Endothelial cell of umbilical vein (primary cell): Measurements from ENCODE around the gene SLC4A4. TPM values are rescaled to one million over a fixed set of nuclear protein-coding genes. Genes with fewer than 3 reads are reported as not detected.

ENCODE experiments used
- BruUV-seq: library from RNA; stranded (reverse); fragments of 400-500 nt; replicated peaks from 2 replicates; lab custom pipeline; 2021; lab: Mats Ljungman, UMichigan
- CTCF ChIA-PET: fragments of 300-600, 350-600 bp; sonication (Branson Sonifier 250); formaldehyde crosslinking; loops from one replicate; lab custom pipeline; 2021; ENCODE audit warnings: antibody characterized with exemption, inconsistent platforms; lab: Charles Lee
- POLR2A ChIA-PET: fragments of 300-600, 350-600 bp; sonication (Branson Sonifier 250); formaldehyde crosslinking; loops from one replicate; lab custom pipeline; 2021; ENCODE audit warnings: antibody characterized with exemption, inconsistent platforms; lab: Charles Lee
- DNase-seq: peaks from one replicate; pipeline ENCODE4 v3.0.0-alpha.2; 2011; ENCODE audit warnings: low read depth, low spot score
- FAIRE-seq: peaks from 2 replicates; lab custom pipeline; 2011; peaks lifted over from hg19 to GRCh38; lab: Jason Lieb, UNC
- H2AFZ ChIP-seq: 2 replicates; pipeline ENCODE4 v1.6.0; 2012; ENCODE audit warnings: low read depth, low read length, control low read depth, inconsistent platforms
- H3K27ac ChIP-seq: 2 replicates; pipeline ENCODE4 v1.5.1; 2011; ENCODE audit warnings: low read depth, mild to moderate bottlenecking, control low read depth, low read length, moderate library complexity; ENCODE audit not compliant: insufficient read depth
- H3K27me3 ChIP-seq, 2 experiments: 2 replicates each; pipeline versions ENCODE4 v1.6.0 to v1.6.1; 2011; ENCODE audit warnings: low read length in 2 of 2, mixed read lengths in 1 of 2; ENCODE audit not compliant: control insufficient read depth in 2 of 2, insufficient read depth in 2 of 2
- H3K36me3 ChIP-seq, 2 experiments: 2 replicates in 1 of 2; 3 replicates in 1 of 2; pipeline ENCODE4 v1.5.1; 2011; ENCODE audit warnings: low read length in 2 of 2, mild to moderate bottlenecking in 1 of 2, moderate library complexity in 1 of 2; ENCODE audit not compliant: control insufficient read depth in 2 of 2, insufficient read depth in 2 of 2; ENCODE audit errors: extremely low read depth in 1 of 2
- H3K4me1 ChIP-seq: 3 replicates; pipeline ENCODE4 v1.5.1; 2011; ENCODE audit warnings: mild to moderate bottlenecking, low read length; ENCODE audit not compliant: control insufficient read depth, insufficient read depth; ENCODE audit errors: extremely low read depth
- H3K4me2 ChIP-seq: 2 replicates; pipeline ENCODE4 v1.6.1; 2011; ENCODE audit warnings: low read length, control low read depth, mixed read lengths; ENCODE audit not compliant: insufficient read depth
- H3K4me3 ChIP-seq, 3 experiments: fragments of 200-600 bp in 1 of 3; sonication (generic), shearing (Covaris generic) in 1 of 3; replicated peaks in 1 of 3; 2 replicates each; pipeline ENCODE4 v1.5.1; 2011 to 2016; ENCODE audit warnings: control low read depth in 3 of 3, low read length in 3 of 3, mild to moderate bottlenecking in 2 of 3, inconsistent platforms in 1 of 3, low read depth in 1 of 3, moderate library complexity in 1 of 3; ENCODE audit not compliant: insufficient read depth in 1 of 3
- H3K79me2 ChIP-seq: 2 replicates; pipeline ENCODE4 v1.6.0; 2012; ENCODE audit warnings: low read length, inconsistent platforms; ENCODE audit not compliant: control insufficient read depth, insufficient read depth
- H3K9ac ChIP-seq: replicated peaks from 2 replicates; pipeline ENCODE3; 2011; ENCODE audit warnings: low read length, control low read depth; ENCODE audit not compliant: insufficient read depth; ENCODE audit errors: extremely low read depth
- H3K9me1 ChIP-seq: replicated peaks from 3 replicates; pipeline ENCODE4 v1.6.0; 2011; ENCODE audit warnings: mild to moderate bottlenecking, low read length; ENCODE audit not compliant: control insufficient read depth, insufficient read depth; ENCODE audit errors: extremely low read depth
- H3K9me3 ChIP-seq: replicated peaks from 2 replicates; pipeline ENCODE4 v1.5.1; 2012; ENCODE audit warnings: low read length, inconsistent platforms; ENCODE audit not compliant: control insufficient read depth, insufficient read depth
- H4K20me1 ChIP-seq: replicated peaks from 2 replicates; pipeline ENCODE3; 2011; ENCODE audit warnings: mild to moderate bottlenecking, low read length; ENCODE audit not compliant: control insufficient read depth, insufficient read depth; ENCODE audit errors: extremely low read depth
- CTCF ChIP-seq, 2 donors: IDR thresholded peaks; 1 replicate in 1 of 2; 2 replicates in 1 of 2; pipeline ENCODE4 v1.5.1; 2011; ENCODE audit warnings: low read length in 2 of 2, mild to moderate bottlenecking in 2 of 2, moderate library complexity in 2 of 2, control low read depth in 1 of 2, inconsistent platforms in 1 of 2, low read depth in 1 of 2; ENCODE audit not compliant: insufficient read depth in 1 of 2; ENCODE audit errors: extremely low read depth in 1 of 2
- JUN ChIP-seq: IDR thresholded peaks from 2 replicates; pipeline ENCODE4 v1.6.1; 2011; ENCODE audit warnings: borderline replicate concordance, low read depth; ENCODE audit not compliant: insufficient read length, insufficient read depth
- MAX ChIP-seq: IDR thresholded peaks from 2 replicates; pipeline ENCODE4 v1.6.1; 2011; ENCODE audit not compliant: insufficient read depth, insufficient read length
- MYC ChIP-seq: IDR thresholded peaks from one replicate; pipeline ENCODE4 v1.6.1; 2011; ENCODE audit warnings: mild to moderate bottlenecking, low read depth, low read length
- dilution Hi-C: fragments of 300-500 bp; cut with MboI; formaldehyde crosslinking; loops from one replicate; pipeline ENCODE4 v1.15.0; 2019; ENCODE audit warnings: low sequenced_read_pairs; ENCODE audit not compliant: extremely low pct_ligation_motif_present
- intact Hi-C: fragments of 100-400 bp; cut with micrococcal nuclease; formaldehyde crosslinking; loops from one replicate; pipeline ENCODE4 v1.10.0; 2022
- polyA plus RNA-seq, 4 experiments: library from polyadenylated mRNA; depleted of rRNA in 3 of 4; stranded (reverse) in 3 of 4; unstranded in 1 of 4; fragments of >200 nt; gene quantifications; 2 replicates each; pipeline versions ENCODE4 v1.2.1 to v1.2.3, GENCODE V29; 2011 to 2012; ENCODE audit warnings: missing spikeins in 1 of 4
- total RNA-seq: library from RNA; stranded (reverse); gene quantifications from 2 replicates; pipeline ENCODE4 v1.2.3, GENCODE V29; 2021

Gene SLC4A4
- total and polyA plus RNA-seq, 2 donors (not counting 3 experiments of a cell fraction or from before 2014, with no cell fraction given), result not detected

DNA sequence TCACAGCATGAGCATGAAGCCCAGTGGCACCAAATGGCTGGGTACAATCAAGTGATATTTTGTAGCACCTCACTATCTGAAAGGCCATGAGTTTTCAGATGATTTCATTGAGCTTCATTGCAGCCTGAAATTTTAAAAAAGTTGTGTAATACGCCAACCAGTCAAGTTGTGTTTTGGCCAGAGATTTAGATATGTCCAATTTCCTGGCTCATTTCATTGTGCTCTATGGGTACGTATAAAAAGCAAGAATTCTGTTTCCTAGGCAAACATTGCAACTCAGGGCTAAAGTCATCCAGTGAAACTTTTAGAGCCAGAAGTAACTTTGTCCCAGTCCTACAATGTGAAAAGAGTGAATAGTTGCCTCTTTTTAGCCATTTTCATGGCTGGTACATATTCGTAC lies 232.5 kb downstream of the SLC4A4 start:
- Histone ChIP-seq H3K27me3 (no peaks in the 10 kb centered on the region), H3K79me2 (no peaks in the 10 kb centered on the region), H3K4me1 (no peaks in the 10 kb centered on the region), H3K4me2 (no peak overlapping the region), H3K9me3 (no peaks in the 10 kb centered on the region), H4K20me1 (no peaks in the 10 kb centered on the region), H3K27ac (no peak overlapping the region), H3K4me3 (no peak overlapping the region), H3K9me1 (no peaks in the 10 kb centered on the region), H3K9ac (no peak overlapping the region), H2AFZ (no peak overlapping the region), H3K36me3 (no peaks in the 10 kb centered on the region)
- ChIA-PET POLR2A (no interaction called here), CTCF (no interaction called here)
- dilution Hi-C loops, result no loop called here
- DNase-seq, result no peak
- no TSS peak for BruUV-seq
- TF ChIP-seq JUN (no peak), MAX (no peak), CTCF (IDR thresholded peaks at IDR 0.05; ENCODE audit: extremely low read depth in 1 of 2, insufficient read depth in 1 of 2, low read depth in 1 of 2, low read length in 2 of 2) (no peak)
- FAIRE-seq, result no peak
- intact Hi-C loops, result no loop called here

- dilution Hi-C loops (no loop called here), intact Hi-C loops (no loop called here)
- TF ChIP-seq CTCF (IDR thresholded peaks at IDR 0.05; ENCODE audit: extremely low read depth in 1 of 2, insufficient read depth in 1 of 2, low read depth in 1 of 2, low read length in 2 of 2) (no peak), MYC (no peak)
- no peak overlapping the region for H2AFZ ChIP-seq
- no peaks in the 10 kb centered on the region for H3K4me1 ChIP-seq
- H3K9me3 ChIP-seq, result no peaks in the 10 kb centered on the region
- no peaks in the 10 kb centered on the region for H3K9me1 ChIP-seq
- FAIRE-seq, result no peak
- no peaks in the 10 kb centered on the region for H3K27me3 ChIP-seq
- H3K79me2 ChIP-seq, result no peaks in the 10 kb centered on the region
- no peak overlapping the region for H3K9ac ChIP-seq
- H4K20me1 ChIP-seq, result no peaks in the 10 kb centered on the region
- BruUV-seq, result no TSS peak
- no peaks in the 10 kb centered on the region for H3K36me3 ChIP-seq
- no peak for DNase-seq
- CTCF ChIA-PET, result no interaction called here
- no peak overlapping the region for H3K4me3 ChIP-seq
- H3K4me2 ChIP-seq, result no peak overlapping the region
- H3K27ac ChIP-seq, result no peak overlapping the region
- POLR2A ChIA-PET, result no interaction called here
Measured at GRCh38 chr4:71583971-71584370, 245.2 kb downstream of the SLC4A4 start.
